Stimulated activated CD8-positive, alpha-beta memory T cell treated with anti-CD3 and anti-CD28 coated beads, Interleukin-15, amount 100 ng/mL, for 48 hours (primary cell): ENCODE results near the gene ATP8B4.
"Not testable (repeated sequence)": the region's sequence is repeated elsewhere in the genome, so short reads cannot be mapped to it uniquely, and the experiment has no call there.

Experiments
- DNase-seq, 2 donors: peaks; one replicate each; pipeline ENCODE4 v3.0.0-alpha.2; 2020; ENCODE audit warnings: low read depth in 2 of 2

ATP8B4 gene

GRCh38 chr15:50012790-50013189, 106.2 kb downstream of the ATP8B4 start:
- no peak for DNase-seq

GRCh38 chr15:50009634-50010033, 109.4 kb downstream of the ATP8B4 start:
- no peak for DNase-seq

- peak; percentile 40 for DNase-seq
Observed at GRCh38 chr15:50003786-50004334, 115.2 kb downstream of the ATP8B4 start.

GRCh38 chr15:49991587-49991986, 127.4 kb downstream of the ATP8B4 start:
- no peak for DNase-seq

- no peak for DNase-seq
Observed at GRCh38 chr15:49990835-49991545, 128.0 kb downstream of the ATP8B4 start.

GRCh38 chr15:49989498-49989897, 129.5 kb downstream of the ATP8B4 start:
- DNase-seq, result no peak

GRCh38 chr15:49988766-49989165, 130.3 kb downstream of the ATP8B4 start:
- DNase-seq, result no peak

GRCh38 chr15:49987896-49988295, 131.1 kb downstream of the ATP8B4 start:
- no peak for DNase-seq

GRCh38 chr15:49987198-49987785, 131.7 kb downstream of the ATP8B4 start:
- no peak for DNase-seq

- no peak for DNase-seq
Observed at GRCh38 chr15:49986326-49986725, 132.7 kb downstream of the ATP8B4 start.

- no peak for DNase-seq
Observed at GRCh38 chr15:49985463-49985862, 133.6 kb downstream of the ATP8B4 start.

- DNase-seq, result no peak
Observed at GRCh38 chr15:49984436-49984835, 134.6 kb downstream of the ATP8B4 start.

GRCh38 chr15:49982584-49982983, 136.4 kb downstream of the ATP8B4 start:
- no peak for DNase-seq

- no peak for DNase-seq
Observed at GRCh38 chr15:49979705-49980382, 139.2 kb downstream of the ATP8B4 start.

GRCh38 chr15:49978121-49978520, 140.9 kb downstream of the ATP8B4 start:
- DNase-seq, result no peak

GRCh38 chr15:49977306-49977705, 141.7 kb downstream of the ATP8B4 start:
- DNase-seq, result no peak

GRCh38 chr15:49964551-49964950, 154.5 kb downstream of the ATP8B4 start:
- no peak for DNase-seq

- DNase-seq, result no peak
Observed at GRCh38 chr15:49964061-49964460, 155.0 kb downstream of the ATP8B4 start.

GRCh38 chr15:49963033-49963772, 155.8 kb downstream of the ATP8B4 start:
- not testable (repeated sequence) for DNase-seq

GRCh38 chr15:49962044-49962602, 156.9 kb downstream of the ATP8B4 start:
- no peak for DNase-seq

- no peak for DNase-seq
Observed at GRCh38 chr15:49953421-49953820, 165.6 kb downstream of the ATP8B4 start.

- no peak for DNase-seq
Observed at GRCh38 chr15:49946681-49947080, 172.4 kb downstream of the ATP8B4 start.
